Stromal cell of bone marrow (primary cell): ENCODE data around the gene FBLN5.
"Not testable (repeated sequence)": the region's sequence is repeated elsewhere in the genome, so short reads cannot be mapped to it uniquely, and the experiment has no call there.

Experiments
- DNase-seq: peaks from one replicate; pipeline ENCODE4 v3.0.0-alpha.2; 2012; ENCODE audit warnings: low read depth

Gene FBLN5

GRCh38 chr14:91884664-91885063 lies 62.8 kb downstream of the FBLN5 start:
- no peak for DNase-seq

GRCh38 chr14:91883753-91884152 lies 63.7 kb downstream of the FBLN5 start:
- no peak for DNase-seq

- no peak for DNase-seq
Measured at GRCh38 chr14:91882776-91883175, 64.7 kb downstream of the FBLN5 start.

DNA sequence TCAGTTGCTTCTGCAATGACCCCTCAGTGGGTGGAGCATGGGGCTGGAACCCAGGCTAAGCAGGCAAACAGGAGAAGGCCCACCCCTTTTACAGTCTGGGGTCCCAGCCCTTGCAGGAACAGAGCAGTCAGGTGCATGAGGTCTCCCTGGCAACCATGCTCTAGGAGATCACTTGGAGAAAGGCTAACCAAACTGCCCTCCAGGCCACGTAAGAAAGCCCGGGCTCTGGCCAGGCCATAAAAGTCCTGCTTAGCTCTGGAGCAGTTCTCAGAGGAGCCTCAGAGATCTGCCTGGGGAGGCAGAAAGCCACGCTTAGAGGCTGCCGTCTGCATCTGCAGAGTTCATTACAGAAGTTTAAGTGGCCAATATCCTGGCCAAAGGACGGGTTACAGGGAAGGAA lies 65.1 kb downstream of the FBLN5 start:
- no peak for DNase-seq

DNA sequence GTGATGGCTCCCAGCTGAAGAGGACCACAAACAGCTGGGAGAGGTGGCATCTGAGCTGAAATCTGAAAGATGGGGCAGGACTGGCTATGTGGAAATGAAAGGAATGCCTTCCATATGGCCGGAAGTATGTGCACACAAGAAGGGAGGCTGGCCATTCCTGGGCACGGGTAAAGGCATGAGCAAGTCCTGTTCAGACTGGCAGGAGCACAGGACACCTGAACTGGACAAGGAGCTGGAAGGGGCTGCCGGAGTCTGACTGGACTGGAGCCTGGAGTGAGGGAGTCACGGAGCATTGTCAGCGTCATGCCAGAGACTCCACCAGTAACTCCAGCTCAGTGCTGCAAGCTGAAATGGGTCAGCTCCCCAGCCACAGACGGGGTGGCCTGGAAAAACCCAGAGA lies 68.3 kb downstream of the FBLN5 start:
- DNase-seq = no peak

DNA sequence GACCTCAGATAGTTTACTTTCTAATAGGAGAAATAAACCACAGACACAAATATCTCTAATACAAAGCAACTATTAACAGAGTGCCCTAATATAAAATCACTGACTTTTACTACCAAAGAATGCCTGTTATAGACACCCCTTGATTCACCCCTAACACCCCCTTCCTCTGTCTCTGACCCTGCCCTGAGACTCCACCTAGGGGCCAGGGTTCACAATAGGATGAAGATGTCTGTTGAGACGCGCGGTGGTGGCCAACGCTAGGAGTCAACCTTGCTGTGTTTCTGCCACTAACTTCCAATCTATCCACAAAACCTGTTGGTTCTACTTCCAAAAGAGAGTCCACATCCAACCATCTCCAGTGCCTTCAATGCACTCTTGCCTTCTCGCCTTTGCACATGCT lies 69.2 kb downstream of the FBLN5 start:
- DNase-seq = no peak

DNA sequence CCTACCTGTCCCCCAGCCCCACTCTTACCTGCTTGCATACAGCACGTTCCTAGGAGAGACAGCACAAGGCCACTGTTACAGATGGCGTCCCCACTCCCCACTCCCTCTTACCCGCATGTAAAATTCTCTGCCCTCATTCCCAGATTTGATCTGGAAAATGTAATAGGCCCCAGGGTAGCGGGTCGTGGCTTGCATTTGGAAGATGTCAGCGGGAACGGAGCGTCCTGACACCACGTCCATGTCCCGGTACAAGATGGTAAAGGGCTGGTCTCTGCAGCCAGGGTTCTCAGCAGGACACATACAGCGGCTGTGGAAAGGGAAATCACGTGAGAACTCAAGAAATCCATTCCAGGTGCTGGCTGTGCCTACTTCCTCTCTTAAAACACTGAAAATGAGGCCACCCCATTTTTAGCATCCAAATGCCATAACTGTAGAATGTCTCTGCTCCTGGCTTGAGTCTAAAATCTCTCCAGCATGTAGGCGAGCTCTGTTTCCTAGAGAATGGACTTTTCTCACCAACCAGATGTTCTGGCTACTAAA lies 70.0 kb downstream of the FBLN5 start:
- DNase-seq = no peak

DNA sequence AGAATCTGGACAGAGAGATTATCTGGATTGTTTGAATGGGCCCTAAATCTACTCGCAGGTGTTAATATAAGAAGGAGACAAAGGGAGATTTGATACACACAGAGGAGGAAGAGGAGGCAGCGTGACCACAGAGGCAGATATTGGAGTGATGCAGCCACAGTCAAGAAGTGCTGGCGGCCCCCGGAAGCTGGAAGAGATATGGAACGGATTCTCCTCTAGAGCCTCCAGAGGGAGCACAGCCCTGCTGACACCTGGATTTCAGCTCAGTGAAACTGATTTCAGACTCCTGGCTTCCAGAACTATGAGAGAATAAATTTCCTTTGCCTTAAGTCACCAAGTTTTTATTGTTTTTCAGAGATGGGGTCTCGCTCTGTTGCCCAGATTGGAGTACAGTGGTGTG lies 71.0 kb downstream of the FBLN5 start:
- DNase-seq = no peak

DNA sequence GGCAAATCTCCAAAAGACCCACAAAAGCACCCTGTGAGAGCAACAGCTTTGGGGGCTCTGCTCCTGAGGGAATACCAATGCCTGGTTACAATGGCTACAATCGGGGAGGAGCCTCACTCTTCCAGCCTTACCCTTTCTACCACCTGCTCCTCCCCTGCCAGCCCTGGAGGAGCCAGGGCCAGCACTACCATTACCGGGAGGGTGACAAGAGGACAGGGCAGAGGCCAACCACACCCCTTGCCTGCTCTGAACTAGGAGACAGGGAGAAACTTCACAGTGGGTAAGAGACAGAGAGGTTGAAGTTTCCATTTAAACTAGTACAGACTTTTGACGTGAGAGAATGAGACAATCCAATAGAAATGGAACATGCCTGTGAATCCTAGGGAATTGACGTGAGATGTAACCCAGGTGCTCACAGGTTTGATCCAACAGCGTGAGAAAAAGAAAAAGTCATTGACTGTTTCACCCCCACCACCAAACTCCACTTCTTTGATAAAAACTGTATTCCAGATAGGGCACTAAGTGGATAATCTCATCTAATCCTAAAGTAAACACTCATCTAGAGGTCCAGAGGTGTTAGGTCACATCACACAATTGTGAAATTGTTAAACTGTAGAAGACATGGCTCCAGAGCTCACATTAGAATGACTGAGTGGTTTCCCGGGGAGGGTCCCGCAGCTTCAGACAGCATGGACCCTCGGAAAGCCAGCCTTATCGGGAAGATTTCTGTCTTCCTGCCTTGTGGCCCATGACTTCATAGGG lies 71.8 kb downstream of the FBLN5 start:
- DNase-seq = no peak

- DNase-seq = no peak
Measured at GRCh38 chr14:91873471-91874415, 73.8 kb downstream of the FBLN5 start.

- no peak for DNase-seq
Measured at GRCh38 chr14:91872517-91873470, 74.7 kb downstream of the FBLN5 start.

- DNase-seq = no peak
Measured at GRCh38 chr14:91872011-91872501, 75.4 kb downstream of the FBLN5 start.

DNA sequence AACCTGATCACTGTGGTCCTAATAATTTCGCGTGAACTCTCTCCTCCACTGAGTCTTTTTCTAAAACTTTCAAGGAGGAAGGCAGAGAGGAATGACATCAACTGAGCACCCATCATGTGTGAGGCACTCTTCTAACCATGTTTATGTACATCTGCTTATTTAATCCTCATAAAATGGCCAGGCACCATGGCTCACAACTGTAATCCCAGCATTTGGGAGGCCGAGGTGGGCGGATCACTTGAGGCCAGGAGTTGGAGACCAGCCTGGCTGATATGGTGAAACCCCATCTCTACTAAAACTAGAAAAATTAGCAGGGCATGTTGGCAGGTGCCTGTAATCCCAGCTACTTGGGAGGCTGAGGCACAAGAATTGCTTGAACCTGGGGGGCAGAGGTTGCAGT lies 76.1 kb downstream of the FBLN5 start:
- DNase-seq = not testable (repeated sequence)

DNA sequence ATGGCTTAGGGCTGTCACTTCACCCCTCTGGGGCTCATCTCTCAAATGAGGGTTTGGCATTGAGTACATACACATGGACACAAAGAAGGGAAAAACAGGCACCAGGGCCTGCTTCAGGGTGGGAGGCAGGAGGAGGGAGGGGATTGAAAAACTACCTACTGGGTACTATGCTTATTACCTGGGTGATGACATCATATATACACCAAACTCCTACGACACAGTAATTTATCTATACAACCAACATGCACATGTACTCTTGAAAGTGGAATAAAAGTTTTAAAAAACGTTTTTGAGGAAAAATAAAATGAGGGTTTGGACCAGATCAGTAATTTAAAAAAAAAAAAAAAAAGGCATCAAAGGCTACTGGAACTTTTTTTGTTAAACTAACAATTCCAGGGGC lies 76.6 kb downstream of the FBLN5 start:
- no peak for DNase-seq

DNA sequence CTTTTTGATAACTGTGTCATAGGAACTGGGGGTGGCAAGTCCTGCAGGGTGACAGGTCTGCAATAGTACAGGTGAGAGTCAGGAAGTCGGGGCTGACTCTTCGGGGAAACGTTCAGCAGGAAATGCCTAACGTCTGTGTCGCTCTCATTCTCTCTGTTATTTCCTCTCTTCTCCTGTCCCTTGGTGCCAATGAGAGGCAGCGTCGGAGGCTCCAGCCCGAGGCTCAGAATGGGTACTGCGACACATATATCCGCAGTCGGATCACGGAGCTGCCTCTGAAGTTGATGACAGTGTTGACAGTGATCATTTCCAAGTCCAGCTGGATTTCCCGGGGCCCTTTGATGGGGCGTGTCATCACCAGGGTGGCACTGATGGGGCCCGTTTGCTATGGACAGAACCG lies 77.5 kb downstream of the FBLN5 start:
- DNase-seq = no peak

DNA sequence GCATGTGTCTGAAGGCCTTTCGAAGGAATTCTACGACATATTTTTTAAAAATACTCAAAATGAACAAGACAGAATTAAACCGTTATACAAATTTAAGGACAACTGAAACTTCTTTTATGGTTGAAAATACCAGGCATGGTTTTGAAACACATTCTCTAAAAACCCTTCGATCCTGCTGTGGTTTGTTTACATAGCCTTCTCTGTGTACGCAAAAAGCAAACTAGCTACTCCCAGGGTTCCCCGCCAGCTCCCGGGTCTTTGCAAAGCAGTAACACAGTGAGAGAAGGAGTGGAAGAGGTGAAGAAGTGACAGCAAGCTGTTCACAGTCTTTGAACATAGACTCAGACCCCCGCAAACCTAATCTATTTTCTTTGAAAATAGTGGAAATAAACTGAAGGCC lies 77.9 kb downstream of the FBLN5 start:
- DNase-seq = no peak

DNA sequence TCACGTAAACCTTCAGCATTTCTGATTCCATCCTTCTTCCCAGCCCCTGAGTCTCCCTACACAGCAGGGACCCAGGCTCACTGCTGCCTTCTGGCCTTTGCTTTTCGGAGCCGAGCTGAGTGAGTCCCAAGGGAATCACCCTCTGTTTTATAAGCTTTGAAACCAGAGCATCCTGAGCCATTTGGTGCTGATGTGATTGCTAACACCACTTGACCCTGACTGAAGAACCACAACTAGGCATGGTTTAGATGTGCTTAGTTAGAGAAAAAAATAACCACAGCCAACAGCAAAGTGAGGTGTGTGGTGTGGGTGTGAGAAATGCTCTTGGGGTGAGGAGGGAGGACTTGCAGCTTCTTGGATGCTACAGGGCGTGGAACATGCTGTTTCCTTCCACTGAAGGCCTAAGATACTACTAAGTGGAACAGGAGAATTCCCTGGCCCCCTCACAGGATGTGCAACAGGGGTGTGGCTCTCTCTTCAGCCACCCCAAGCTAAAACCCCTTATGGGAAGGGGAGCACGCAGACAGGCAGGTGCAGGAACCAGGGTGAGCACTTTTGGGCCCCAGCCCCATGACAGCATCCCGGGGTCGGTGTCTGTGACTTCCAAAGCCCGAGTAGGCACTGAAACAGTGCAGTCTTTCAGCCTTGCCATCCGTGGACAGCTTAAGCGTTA lies 80.0 kb downstream of the FBLN5 start, which contains the start of gene TC2N:
TSS of gene TC2N (minus strand) at position 221 of the 673 bp plus-strand sequence. CDS start 53,767 bp downstream, outside the sequence.
- DNase-seq = no peak

GRCh38 chr14:91866511-91867295 lies 80.8 kb downstream of the FBLN5 start:
- no peak for DNase-seq

GRCh38 chr14:91866061-91866460 lies 81.4 kb downstream of the FBLN5 start:
- DNase-seq = no peak

DNA sequence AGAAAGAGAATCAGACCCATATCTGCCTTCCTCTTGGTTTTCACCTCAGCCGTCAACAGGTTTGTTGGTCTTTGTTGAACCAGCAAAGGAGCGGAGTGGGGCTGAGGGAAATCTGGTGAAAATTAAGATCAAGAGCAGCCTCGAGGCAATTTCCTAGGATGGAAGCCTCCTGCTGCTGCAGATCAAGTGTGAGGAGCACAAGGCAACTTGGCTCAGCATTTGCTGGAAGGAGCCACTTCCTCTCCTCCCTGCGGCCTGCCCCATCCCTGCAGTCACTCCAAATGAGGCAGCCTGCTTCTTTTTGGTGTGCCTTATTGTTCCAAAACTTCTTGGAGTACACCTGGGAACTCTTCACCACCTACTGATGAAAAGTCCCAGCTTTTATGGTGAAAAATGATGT lies 85.1 kb downstream of the FBLN5 start:
- DNase-seq = no peak
